ENCODE results near the gene EML2.

EML2 gene

GRCh38 chr19:45677351-45678230, 38.4 kb upstream of the EML2 start (continued):
- TF ChIP-seq HIC1 (tag by site-specific recombination; IDR thresholded peaks at IDR 0.05), result no peak
- no peak for TF ChIP-seq ZNF324 (tag by site-specific recombination; IDR thresholded peaks at IDR 0.05)
- peak; percentile 75 for TF ChIP-seq ZFHX2 (tag by site-specific recombination; conservative IDR thresholded peaks at IDR 0.05)
- no peak for TF ChIP-seq ZNF280C (tag by site-specific recombination; IDR thresholded peaks at IDR 0.05)
- TF ChIP-seq ZNF140 (tag by site-specific recombination; IDR thresholded peaks at IDR 0.05), result no peak
- no peak for TF ChIP-seq ZNF544 (tag by site-specific recombination; IDR thresholded peaks at IDR 0.05)
- no peak for TF ChIP-seq ZNF157 (tag by site-specific recombination; IDR thresholded peaks at IDR 0.05)
- no peak for TF ChIP-seq TRIM28 (IDR thresholded peaks at IDR 0.05; ENCODE audit: borderline replicate concordance, low read length)
- no peak for TF ChIP-seq ZBTB8A (tag by site-specific recombination; IDR thresholded peaks at IDR 0.05)
- TF ChIP-seq ZNF707 (tag by site-specific recombination; IDR thresholded peaks at IDR 0.05), result no peak
- no peak for TF ChIP-seq ZNF629 (tag by site-specific recombination; IDR thresholded peaks at IDR 0.05)
- no peak for TF ChIP-seq ZNF362 (tag by site-specific recombination; IDR thresholded peaks at IDR 0.05)
- TF ChIP-seq SP3 (tag by site-specific recombination; IDR thresholded peaks at IDR 0.05), result peak; percentile 78
- TF ChIP-seq ZBTB17 (tag by site-specific recombination; IDR thresholded peaks at IDR 0.05), result peak; percentile 25; the same call in 1 of the 2 replicates
- no peak for TF ChIP-seq ZNF571 (tag by site-specific recombination; IDR thresholded peaks at IDR 0.05)
- TF ChIP-seq ZNF623 (tag by site-specific recombination; IDR thresholded peaks at IDR 0.05), result no peak
- TF ChIP-seq ZSCAN18 (tag by site-specific recombination; IDR thresholded peaks at IDR 0.05), result no peak
- no peak for TF ChIP-seq SALL2 (tag by site-specific recombination; IDR thresholded peaks at IDR 0.05; ENCODE audit: borderline replicate concordance)
- no peak for TF ChIP-seq ZNF449 (tag by site-specific recombination; IDR thresholded peaks at IDR 0.05)
- TF ChIP-seq RBAK (tag by site-specific recombination; IDR thresholded peaks at IDR 0.05), result no peak
- TF ChIP-seq ZFP3 (tag by site-specific recombination; IDR thresholded peaks at IDR 0.05; ENCODE audit: low read depth), result no peak
- TF ChIP-seq ZNF645 (tag by site-specific recombination; IDR thresholded peaks at IDR 0.05), result no peak
- no peak for TF ChIP-seq ZNF292 (tag by site-specific recombination; IDR thresholded peaks at IDR 0.05; ENCODE audit: borderline replicate concordance, low read depth)
- TF ChIP-seq ZNF692 (tag by site-specific recombination; IDR thresholded peaks at IDR 0.05), result no peak
- TF ChIP-seq KLF9 (tag by site-specific recombination; IDR thresholded peaks at IDR 0.05; ENCODE audit: low read depth), result peak; percentile 85
- TF ChIP-seq ZNF155 (tag by site-specific recombination; IDR thresholded peaks at IDR 0.05), result no peak
- TF ChIP-seq ZNF561 (tag by site-specific recombination; IDR thresholded peaks at IDR 0.05; ENCODE audit: borderline replicate concordance), result no peak
- no peak for TF ChIP-seq ZNF366 (tag by site-specific recombination; conservative IDR thresholded peaks at IDR 0.05)
- peak; percentile 40; the same call in 1 of the 2 replicates for TF ChIP-seq EGR2 (tag by site-specific recombination; IDR thresholded peaks at IDR 0.05; ENCODE audit: low read depth)
